HG03378 (cell line): Measurements from ENCODE around the gene CDK14.

Experiments
- ATAC-seq: cut with Tn5 transposase; IDR thresholded peaks from one replicate; pipeline ENCODE4 v1.9.1; 2021; ENCODE audit warnings: mild to moderate bottlenecking, moderate library complexity; ENCODE audit not compliant: unreplicated experiment

CDK14 gene

DNA sequence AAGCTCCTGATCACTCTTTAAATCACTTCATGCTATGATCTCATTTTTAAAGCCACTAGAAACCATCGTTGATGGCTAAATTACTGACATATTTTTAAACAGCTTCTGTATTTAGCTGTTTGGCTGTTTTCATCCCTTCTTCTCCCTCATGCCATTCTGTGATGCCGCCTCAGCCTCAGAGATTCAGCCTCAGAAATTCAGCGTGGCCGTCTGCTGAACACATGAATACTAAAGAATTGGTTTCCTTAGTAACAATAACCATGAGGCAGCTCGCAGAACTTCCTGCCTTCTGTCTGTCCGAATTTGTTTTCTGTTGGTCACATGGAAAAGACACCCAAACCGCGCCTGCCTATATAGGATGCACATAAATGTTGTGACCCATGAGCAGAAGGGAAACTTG lies 637.1 kb downstream of the CDK14 start:
- no peak for ATAC-seq

DNA sequence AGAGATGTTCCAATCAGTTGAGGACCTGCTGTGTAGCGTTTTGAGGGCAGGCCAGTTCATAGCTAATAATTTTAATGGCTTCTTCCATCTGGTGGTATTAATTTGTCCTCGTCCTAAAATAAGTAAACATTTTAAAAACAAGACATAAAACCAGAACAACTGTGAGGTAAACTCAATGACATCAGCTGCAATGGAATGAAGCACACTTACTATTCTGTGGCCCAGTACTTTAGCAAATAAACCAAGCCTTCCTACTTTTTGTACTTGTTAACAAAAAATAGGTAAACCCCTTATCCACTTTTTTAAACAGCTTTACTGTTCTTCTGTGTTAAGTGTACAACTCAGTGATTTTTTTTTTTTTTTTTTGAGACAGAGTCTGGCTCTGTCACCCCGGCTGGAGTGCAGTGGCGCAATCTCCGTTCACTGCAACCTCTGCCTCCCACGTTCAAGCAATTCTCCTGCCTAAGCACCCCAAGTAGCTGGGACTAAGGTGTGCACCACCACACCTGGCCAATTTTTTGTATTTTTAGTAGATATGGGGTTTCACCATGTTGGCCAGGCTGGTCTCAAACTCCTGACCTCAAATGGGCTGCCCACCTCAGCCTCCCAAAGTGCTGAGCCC lies 639.2 kb downstream of the CDK14 start:
- ATAC-seq: no peak

DNA sequence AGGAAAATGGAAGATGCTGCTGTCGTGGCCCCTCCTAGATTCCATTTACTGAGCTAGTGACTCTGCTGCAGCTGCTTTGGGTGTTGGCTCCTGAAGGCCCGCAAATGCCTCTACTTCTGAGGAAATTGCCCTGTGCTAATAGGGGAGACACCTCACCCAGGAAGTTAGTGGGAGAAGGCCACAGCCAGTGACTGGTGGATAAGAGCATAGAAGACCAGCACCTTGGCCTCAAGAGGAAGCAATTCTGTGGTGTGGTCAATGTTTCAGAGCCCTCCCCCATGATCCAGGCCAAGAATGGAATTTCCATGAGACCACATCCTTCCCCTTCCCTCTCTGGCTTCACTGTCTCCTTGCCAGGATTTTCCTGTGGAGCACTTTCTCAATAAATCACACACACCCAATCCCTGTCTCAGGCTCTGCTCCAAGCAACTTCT lies 643.1 kb downstream of the CDK14 start:
- no peak for ATAC-seq

DNA sequence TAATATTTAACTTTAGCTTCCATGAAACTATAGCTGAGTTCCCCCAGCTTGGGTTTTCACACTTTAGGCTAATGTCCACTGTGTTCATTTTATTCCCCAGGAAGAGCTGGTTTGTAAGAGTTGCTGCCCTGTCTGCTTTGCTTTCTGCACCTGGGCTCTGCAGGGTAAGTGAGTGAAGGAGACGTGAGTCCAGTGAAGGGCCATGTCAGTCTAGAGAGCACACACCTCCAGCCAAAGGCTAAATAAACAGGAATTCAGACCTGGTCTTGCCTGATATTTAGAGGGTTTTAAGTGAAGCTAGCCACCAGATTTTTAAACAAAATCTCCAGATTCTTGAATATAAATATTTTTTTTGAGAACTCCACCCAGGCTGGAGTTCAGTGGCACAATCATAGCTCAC lies 643.7 kb downstream of the CDK14 start:
- ATAC-seq: no peak

DNA sequence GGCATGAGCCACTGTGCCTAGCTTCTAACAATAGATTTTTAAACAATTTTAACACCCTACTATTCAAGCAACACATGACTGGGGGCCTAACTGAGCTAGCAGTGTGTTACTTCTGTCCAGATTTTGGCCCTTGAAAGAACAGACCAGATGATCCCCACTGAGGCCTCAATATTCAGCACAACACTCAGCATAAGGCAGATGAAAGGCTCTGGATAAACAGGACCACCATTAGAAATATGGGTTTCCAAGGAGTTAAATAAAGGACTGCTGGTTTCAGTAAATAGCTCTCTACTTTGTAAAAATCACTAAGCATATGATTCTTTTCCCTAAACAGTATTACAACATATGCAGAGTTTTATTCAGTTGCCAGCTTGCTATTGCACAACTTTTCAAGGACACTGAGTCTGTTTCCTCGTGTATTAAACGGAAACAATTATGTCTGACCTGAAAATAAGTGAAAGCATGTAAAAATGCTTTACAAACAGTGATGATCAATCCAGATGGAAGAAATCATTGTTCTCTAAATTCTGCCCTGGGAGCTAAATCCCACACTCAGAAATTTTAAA lies 644.3 kb downstream of the CDK14 start:
- no peak for ATAC-seq

DNA sequence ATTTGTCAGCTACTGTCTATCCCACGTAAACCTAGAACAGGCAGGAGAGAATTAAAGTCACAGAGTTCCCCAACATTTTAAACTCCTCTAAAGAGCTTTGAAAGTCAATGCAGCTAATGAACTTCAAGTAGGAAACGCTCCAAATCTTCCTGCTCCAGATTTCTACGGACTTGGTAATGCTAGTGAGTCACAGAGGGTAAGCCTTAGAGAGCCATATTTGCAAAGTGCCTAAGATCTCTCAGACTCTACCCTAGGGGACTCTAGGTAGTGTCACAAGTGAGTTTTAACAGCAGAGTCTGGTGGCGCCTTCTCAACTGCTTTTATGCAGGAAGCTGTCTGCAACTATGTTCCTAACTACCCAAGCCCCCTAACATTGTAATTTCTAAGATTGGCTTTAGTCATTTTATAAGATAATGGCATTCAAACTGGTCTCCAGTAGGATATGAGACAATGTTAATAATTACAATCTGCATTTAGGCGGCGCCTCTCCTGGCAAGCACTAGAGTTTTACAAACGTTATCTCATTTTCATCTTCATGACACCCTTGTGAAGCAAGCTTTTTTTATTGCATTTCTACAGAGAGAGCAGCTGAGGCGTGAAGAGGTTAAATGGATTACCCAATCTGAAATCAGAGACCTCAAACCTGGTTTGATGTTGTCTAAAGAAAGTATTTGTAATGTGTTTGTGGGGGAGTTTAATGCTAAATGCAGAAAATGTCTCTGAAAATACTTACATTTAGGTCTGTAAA lies 646.1 kb downstream of the CDK14 start:
- ATAC-seq: no peak

DNA sequence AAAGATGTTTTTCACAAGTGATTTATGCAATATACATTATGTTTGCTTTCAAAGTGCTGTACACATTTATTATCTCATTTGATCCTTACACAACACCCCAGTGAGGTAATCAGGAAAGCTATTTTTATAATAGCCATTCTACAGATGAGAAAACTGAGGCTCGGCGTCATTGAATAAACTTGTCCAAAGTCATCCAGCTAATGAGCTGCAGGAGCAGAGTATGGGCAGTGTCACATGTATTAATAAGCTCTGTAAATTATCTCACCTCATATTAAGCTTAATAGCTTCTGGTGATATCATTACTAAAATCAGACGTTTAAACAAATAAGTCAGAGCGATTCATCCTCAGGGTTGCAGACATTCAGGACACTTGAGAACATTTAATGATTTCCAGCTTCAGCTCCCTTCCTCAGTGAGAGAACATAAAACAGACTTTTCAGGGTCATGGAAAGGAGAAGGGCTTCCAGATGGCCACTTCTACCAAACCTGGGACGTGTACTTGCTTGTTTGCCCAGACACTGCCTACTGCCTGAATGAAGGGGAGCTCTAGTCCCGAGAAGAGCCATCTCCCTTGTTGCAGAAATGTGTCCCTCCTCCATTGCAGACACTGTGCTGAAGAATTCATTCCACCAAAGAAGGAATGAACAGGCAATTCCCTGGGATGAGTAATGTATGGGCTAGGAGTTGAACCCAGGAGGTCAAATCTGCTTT lies 647.6 kb downstream of the CDK14 start:
- no peak for ATAC-seq

DNA sequence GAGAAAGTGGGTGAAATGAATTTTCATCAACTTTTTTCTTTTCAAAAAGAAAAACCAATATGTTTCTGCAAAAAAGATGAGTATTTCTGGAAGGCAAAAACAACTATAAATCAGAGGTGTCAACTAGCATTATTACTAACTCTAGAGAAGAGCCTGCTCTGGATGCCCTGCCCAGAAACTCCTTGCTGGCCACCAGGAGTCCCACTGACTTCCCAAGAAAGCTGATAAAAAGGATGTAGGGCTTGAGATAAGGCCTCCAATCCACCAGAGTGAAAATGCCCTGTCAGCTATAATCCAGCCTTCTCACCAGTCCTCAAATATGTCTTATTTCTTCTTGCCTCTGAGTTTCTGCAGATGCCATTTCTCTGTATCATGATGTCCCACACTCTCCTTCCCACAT lies 651.4 kb downstream of the CDK14 start:
- no peak for ATAC-seq

DNA sequence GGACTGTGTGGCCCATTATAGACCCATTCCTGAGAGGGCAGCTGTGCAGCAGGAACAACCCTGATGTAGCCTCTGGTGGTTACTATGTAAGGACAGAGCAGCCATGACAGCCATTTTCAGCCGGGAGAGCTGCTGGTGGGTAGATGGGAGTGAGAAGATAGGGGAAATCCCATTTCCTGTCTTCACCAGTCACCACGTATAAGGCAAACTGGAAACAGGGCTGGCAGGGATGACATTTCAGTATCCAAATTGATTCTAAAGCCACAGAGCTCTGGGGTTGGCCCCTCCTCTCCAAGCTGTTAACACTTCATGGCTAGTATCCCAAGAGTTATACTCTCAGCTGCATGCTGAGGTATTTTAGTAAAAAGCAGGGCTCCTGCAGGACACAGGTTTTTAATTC lies 652.9 kb downstream of the CDK14 start:
- no peak for ATAC-seq

DNA sequence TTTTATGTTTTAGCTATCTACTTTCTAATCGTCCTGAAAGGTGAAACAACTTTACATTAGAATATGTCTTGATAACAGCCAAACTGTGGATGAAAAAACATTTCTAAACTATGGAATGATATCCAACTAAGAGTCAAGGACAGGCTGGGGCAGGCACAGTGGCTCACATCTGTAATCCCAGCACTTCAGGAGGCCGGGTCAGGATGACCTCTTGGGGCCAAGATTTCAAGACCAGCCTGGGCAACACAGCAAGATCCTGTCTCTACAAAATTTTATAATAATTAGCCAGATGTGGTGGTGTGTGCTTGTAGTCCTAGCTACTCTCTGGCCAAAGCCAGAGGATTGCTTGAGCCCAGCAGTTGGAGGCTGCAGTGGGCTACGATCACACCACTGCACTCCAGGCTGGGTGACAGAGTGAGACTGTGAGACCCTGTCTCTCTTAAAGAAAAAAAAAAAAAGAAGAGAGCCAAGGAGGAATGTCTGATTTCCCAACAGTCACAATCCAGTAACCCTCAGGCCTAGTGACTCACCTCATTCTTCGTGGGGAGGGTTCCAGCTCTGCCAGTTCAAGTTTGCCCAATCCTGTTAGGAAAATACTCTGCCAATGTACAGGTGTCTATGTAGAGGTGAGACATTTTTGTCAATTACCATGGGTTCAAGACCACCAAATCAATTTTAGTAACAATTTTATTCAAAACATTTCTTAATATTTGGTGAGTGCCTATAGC lies 653.5 kb downstream of the CDK14 start:
- no peak for ATAC-seq

DNA sequence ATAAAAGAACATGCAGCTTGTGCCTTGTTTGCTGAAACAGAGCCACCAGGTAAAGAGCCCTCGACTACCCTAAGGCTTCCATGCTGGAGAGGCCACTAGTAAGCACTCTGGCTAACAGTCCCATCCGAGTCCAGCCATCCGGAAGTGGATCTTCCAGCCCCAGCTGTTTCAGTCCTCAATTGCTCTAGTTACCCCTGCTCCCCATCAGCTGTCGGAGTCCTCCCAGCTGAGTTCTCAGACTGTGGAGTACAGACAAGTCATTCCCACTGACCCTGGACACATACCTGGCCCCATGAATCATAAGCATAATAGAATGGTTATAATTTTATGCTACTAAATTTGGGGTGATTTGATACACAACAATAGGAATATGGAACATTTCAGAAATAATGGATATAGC lies 654.6 kb downstream of the CDK14 start:
- ATAC-seq: no peak

DNA sequence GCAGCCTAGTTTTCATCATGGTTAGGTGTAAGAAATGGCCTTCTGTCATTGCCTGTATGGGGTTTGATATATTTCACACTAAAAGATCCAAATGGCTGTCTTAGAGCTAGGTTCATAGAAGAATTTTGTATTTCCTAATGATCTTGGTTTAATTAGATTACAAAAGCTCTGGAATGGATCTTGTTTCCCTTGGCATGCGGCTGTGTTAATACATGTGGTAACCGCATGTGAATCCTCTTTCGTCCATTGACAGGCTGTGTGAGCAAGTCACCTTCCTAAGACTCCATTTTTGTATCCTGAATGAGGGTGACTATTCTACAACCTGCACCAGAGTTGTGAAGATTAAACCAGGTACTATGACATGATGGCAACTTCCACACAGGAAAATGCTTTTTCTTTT lies 655.8 kb downstream of the CDK14 start:
- no peak for ATAC-seq
